ENCODE data around the gene SEC14L3. TPM values are rescaled to one million over a fixed set of nuclear protein-coding genes. Genes with fewer than 3 reads are reported as not detected.

The SEC14L3 gene
- total and polyA plus RNA-seq, 5 donors, result not detected

GRCh38 chr22:30503551-30503950 lies 31.7 kb upstream of the SEC14L3 start:
- no peak overlapping the region for H3K4me3 ChIP-seq (ENCODE audit: low read length)
- H3K27me3 ChIP-seq (ENCODE audit: control insufficient read depth, insufficient read depth), result no peaks in the 10 kb centered on the region
- H3K9me3 ChIP-seq (ENCODE audit: control insufficient read depth, low read length), result no peaks in the 10 kb centered on the region
- ATAC-seq (no peak), DNase-seq (no peak)
- no peaks in the 10 kb centered on the region for H3K4me1 ChIP-seq (ENCODE audit: control insufficient read depth, insufficient read depth, low read length)
- H3K27ac ChIP-seq (ENCODE audit: low read length), result no peak overlapping the region
- 70% methylated on average over 12 of the region's 12 CpGs for WGBS
- intact Hi-C loops (cut with DNase I), result no loop called here

- 76% methylated on average over 3 of the region's 3 CpGs for WGBS
- H3K9me3 ChIP-seq (ENCODE audit: control insufficient read depth, low read length), result no peaks in the 10 kb centered on the region
- intact Hi-C loops (cut with DNase I), result no loop called here
- no peak overlapping the region for H3K4me3 ChIP-seq (ENCODE audit: low read length)
- ATAC-seq, result no peak
- no peak for DNase-seq
- H3K4me1 ChIP-seq (ENCODE audit: control insufficient read depth, insufficient read depth, low read length), result no peaks in the 10 kb centered on the region
- no peaks in the 10 kb centered on the region for H3K27me3 ChIP-seq (ENCODE audit: control insufficient read depth, insufficient read depth)
- no peak overlapping the region for H3K27ac ChIP-seq (ENCODE audit: low read length)
Observed at GRCh38 chr22:30502911-30503310, 31.1 kb upstream of the SEC14L3 start.

GRCh38 chr22:30502153-30502552 lies 30.3 kb upstream of the SEC14L3 start:
- WGBS, result 88% methylated on average over 4 of the region's 4 CpGs
- DNase-seq, result no peak
- Histone ChIP-seq H3K4me3 (ENCODE audit: low read length) (no peak overlapping the region), H3K9me3 (ENCODE audit: control insufficient read depth, low read length) (no peaks in the 10 kb centered on the region), H3K27ac (ENCODE audit: low read length) (no peak overlapping the region), H3K4me1 (ENCODE audit: control insufficient read depth, insufficient read depth, low read length) (no peaks in the 10 kb centered on the region), H3K27me3 (ENCODE audit: control insufficient read depth, insufficient read depth) (no peaks in the 10 kb centered on the region)
- intact Hi-C loops (cut with DNase I), result no loop called here
- no peak for ATAC-seq

GRCh38 chr22:30500628-30501027 lies 28.8 kb upstream of the SEC14L3 start:
- DNase-seq (no peak), ATAC-seq (no peak)
- 88% methylated on average over 6 of the region's 6 CpGs for WGBS
- H3K9me3 ChIP-seq (ENCODE audit: control insufficient read depth, low read length), result no peaks in the 10 kb centered on the region
- no peaks in the 10 kb centered on the region for H3K27me3 ChIP-seq (ENCODE audit: control insufficient read depth, insufficient read depth)
- no peak overlapping the region for H3K27ac ChIP-seq (ENCODE audit: low read length)
- H3K4me3 ChIP-seq (ENCODE audit: low read length), result no peak overlapping the region
- H3K4me1 ChIP-seq (ENCODE audit: control insufficient read depth, insufficient read depth, low read length), result no peaks in the 10 kb centered on the region
- intact Hi-C loops (cut with DNase I), result no loop called here

GRCh38 chr22:30497466-30498150 lies 25.8 kb upstream of the SEC14L3 start:
- H3K4me3 ChIP-seq (ENCODE audit: low read length), result no peak overlapping the region
- no peaks in the 10 kb centered on the region for H3K4me1 ChIP-seq (ENCODE audit: control insufficient read depth, insufficient read depth, low read length)
- H3K9me3 ChIP-seq (ENCODE audit: control insufficient read depth, low read length), result no peaks in the 10 kb centered on the region
- DNase-seq (no peak), ATAC-seq (no peak)
- H3K27ac ChIP-seq (ENCODE audit: low read length), result no peak overlapping the region
- 82% methylated on average over 7 of the region's 7 CpGs for WGBS
- intact Hi-C loops (cut with DNase I), result no loop called here
- no peaks in the 10 kb centered on the region for H3K27me3 ChIP-seq (ENCODE audit: control insufficient read depth, insufficient read depth)

GRCh38 chr22:30495041-30495784 lies 23.4 kb upstream of the SEC14L3 start:
- no peak overlapping the region for H3K27ac ChIP-seq (ENCODE audit: low read length)
- H3K4me3 ChIP-seq (ENCODE audit: low read length), result no peak overlapping the region
- WGBS, result 78% methylated on average over 14 of the region's 14 CpGs
- ATAC-seq (no peak), DNase-seq (no peak)
- H3K4me1 ChIP-seq (ENCODE audit: control insufficient read depth, insufficient read depth, low read length), result no peaks in the 10 kb centered on the region
- no peaks in the 10 kb centered on the region for H3K27me3 ChIP-seq (ENCODE audit: control insufficient read depth, insufficient read depth)
- intact Hi-C loops (cut with DNase I), result no loop called here
- no peaks in the 10 kb centered on the region for H3K9me3 ChIP-seq (ENCODE audit: control insufficient read depth, low read length)

- intact Hi-C loops (cut with DNase I), result no loop called here
- ATAC-seq (no peak), DNase-seq (no peak)
- Histone ChIP-seq H3K27ac (ENCODE audit: low read length) (no peak overlapping the region), H3K4me3 (ENCODE audit: low read length) (no peak overlapping the region), H3K9me3 (ENCODE audit: control insufficient read depth, low read length) (no peaks in the 10 kb centered on the region), H3K27me3 (ENCODE audit: control insufficient read depth, insufficient read depth) (no peaks in the 10 kb centered on the region), H3K4me1 (ENCODE audit: control insufficient read depth, insufficient read depth, low read length) (no peaks in the 10 kb centered on the region)
- 82% methylated on average over 12 of the region's 12 CpGs for WGBS
Observed at GRCh38 chr22:30492144-30492543, 20.3 kb upstream of the SEC14L3 start.

GRCh38 chr22:30491381-30491780 lies 19.6 kb upstream of the SEC14L3 start:
- Histone ChIP-seq H3K9me3 (ENCODE audit: control insufficient read depth, low read length) (no peaks in the 10 kb centered on the region), H3K4me3 (ENCODE audit: low read length) (no peak overlapping the region), H3K4me1 (ENCODE audit: control insufficient read depth, insufficient read depth, low read length) (no peaks in the 10 kb centered on the region), H3K27me3 (ENCODE audit: control insufficient read depth, insufficient read depth) (no peaks in the 10 kb centered on the region), H3K27ac (ENCODE audit: low read length) (no peak overlapping the region)
- intact Hi-C loops (cut with DNase I), result no loop called here
- WGBS, result 83% methylated on average over 7 of the region's 7 CpGs
- DNase-seq, result no peak
- no peak for ATAC-seq

- ATAC-seq (no peak), DNase-seq (no peak)
- Histone ChIP-seq H3K4me1 (ENCODE audit: control insufficient read depth, insufficient read depth, low read length) (no peaks in the 10 kb centered on the region), H3K27me3 (ENCODE audit: control insufficient read depth, insufficient read depth) (no peaks in the 10 kb centered on the region), H3K9me3 (ENCODE audit: control insufficient read depth, low read length) (no peaks in the 10 kb centered on the region), H3K4me3 (ENCODE audit: low read length) (no peak overlapping the region), H3K27ac (ENCODE audit: low read length) (no peak overlapping the region)
- 59% methylated on average over 11 of the region's 11 CpGs for WGBS
- intact Hi-C loops (cut with DNase I), result no loop called here
Observed at GRCh38 chr22:30490399-30490798, 18.6 kb upstream of the SEC14L3 start.

GRCh38 chr22:30488121-30488520 lies 16.3 kb upstream of the SEC14L3 start:
- Histone ChIP-seq H3K9me3 (ENCODE audit: control insufficient read depth, low read length) (no peaks in the 10 kb centered on the region), H3K27me3 (ENCODE audit: control insufficient read depth, insufficient read depth) (no peaks in the 10 kb centered on the region), H3K27ac (ENCODE audit: low read length) (no peak overlapping the region), H3K4me3 (ENCODE audit: low read length) (no peak overlapping the region), H3K4me1 (ENCODE audit: control insufficient read depth, insufficient read depth, low read length) (no peaks in the 10 kb centered on the region)
- ATAC-seq (no peak), DNase-seq (no peak)
- intact Hi-C loops (cut with DNase I), result loop anchor here in 3 of 4 donors (5.0 to 10.0 kb wide), 4 partner anchors 93 to 383 kb away; partner anchors contain the start of genes OSM (in 1 of the 3) and SEC14L2 (in 1 of the 3)
- 68% methylated on average over 7 of the region's 7 CpGs for WGBS

GRCh38 chr22:30486661-30487115 lies 14.9 kb upstream of the SEC14L3 start:
- no peaks in the 10 kb centered on the region for H3K9me3 ChIP-seq (ENCODE audit: control insufficient read depth, low read length)
- no peak overlapping the region for H3K4me3 ChIP-seq (ENCODE audit: low read length)
- no peak overlapping the region for H3K27ac ChIP-seq (ENCODE audit: low read length)
- H3K4me1 ChIP-seq (ENCODE audit: control insufficient read depth, insufficient read depth, low read length), result no peaks in the 10 kb centered on the region
- ATAC-seq, result no peak
- no peaks in the 10 kb centered on the region for H3K27me3 ChIP-seq (ENCODE audit: control insufficient read depth, insufficient read depth)
- no peak for DNase-seq
- WGBS, result 68% methylated on average over 8 of the region's 8 CpGs
- intact Hi-C loops (cut with DNase I), result loop anchor here in 3 of 4 donors (5.0 to 10.0 kb wide), 4 partner anchors 92 to 382 kb away; partner anchors contain the start of genes OSM (in 1 of the 3) and SEC14L2 (in 1 of the 3)

All from right cardiac atrium (tissue), 5 donors.